Endodermal cell (in vitro differentiated cells): ENCODE measurements around the gene VKORC1L1. TPM values are rescaled to one million over a fixed set of nuclear protein-coding genes. Genes with fewer than 3 reads are reported as not detected.

Experiments
- DNase-seq: peaks from one replicate; pipeline ENCODE4 v3.0.0-alpha.2; 2017
- H3K27ac ChIP-seq: 2 replicates; pipeline ENCODE4 v1.5.1; 2013; ENCODE audit warnings: mild to moderate bottlenecking, low read depth, low read length, moderate library complexity
- H3K27me3 ChIP-seq: 2 replicates; pipeline ENCODE4 v1.6.1; 2013; ENCODE audit warnings: mild to moderate bottlenecking, low read length, moderate library complexity; ENCODE audit not compliant: insufficient read depth, control insufficient read depth, poor library complexity, severe bottlenecking
- H3K36me3 ChIP-seq: 2 replicates; pipeline ENCODE4 v1.7.0; 2013; ENCODE audit warnings: mild to moderate bottlenecking, low read length, moderate library complexity; ENCODE audit not compliant: control insufficient read depth, insufficient read depth
- H3K4me1 ChIP-seq: one replicate; pipeline ENCODE4 v1.7.0; 2013; ENCODE audit warnings: low read length; ENCODE audit not compliant: control insufficient read depth, insufficient read depth
- H3K4me3 ChIP-seq: 2 replicates; pipeline ENCODE4 v1.5.1; 2013; ENCODE audit warnings: mild to moderate bottlenecking, low read length, moderate library complexity
- H3K9ac ChIP-seq: 2 replicates; pipeline ENCODE4 v1.6.1; 2013; ENCODE audit warnings: mild to moderate bottlenecking, low read length, moderate library complexity; ENCODE audit not compliant: poor library complexity, severe bottlenecking; ENCODE audit errors: extremely low read depth
- H3K9me3 ChIP-seq: 2 replicates; pipeline ENCODE4 v1.6.1; 2013; ENCODE audit warnings: mild to moderate bottlenecking, low read length, moderate library complexity; ENCODE audit not compliant: control insufficient read depth
- H3K27ac Mint-ChIP-seq: 2 replicates; pipeline ENCODE4 v1.8.0; 2020; ENCODE audit warnings: mixed read lengths
- H3K27me3 Mint-ChIP-seq: 2 replicates; pipeline ENCODE4 v1.8.0; 2021; ENCODE audit warnings: mild to moderate bottlenecking, mixed read lengths; ENCODE audit not compliant: insufficient read depth
- H3K36me3 Mint-ChIP-seq: 2 replicates; pipeline ENCODE4 v1.8.0; 2020; ENCODE audit warnings: low read depth, mixed read lengths
- H3K4me1 Mint-ChIP-seq: 2 replicates; pipeline ENCODE4 v1.8.0; 2020; ENCODE audit warnings: mixed read lengths
- H3K4me3 Mint-ChIP-seq: 2 replicates; pipeline ENCODE4 v1.8.0; 2020; ENCODE audit warnings: mild to moderate bottlenecking, moderate library complexity, mixed read lengths
- H3K9me3 Mint-ChIP-seq: 2 replicates; pipeline ENCODE4 v1.8.0; 2020; ENCODE audit warnings: mild to moderate bottlenecking, mixed read lengths
- WGBS, 2 experiments: methylation state at CpG; one replicate each; pipeline versions ENCODE4 v1.1.5 to v1.1.7; 2013; ENCODE audit warnings: missing lambda C conversion rate in 2 of 2, mixed read lengths in 1 of 2; ENCODE audit not compliant: insufficient coverage in 1 of 2, insufficient read length in 1 of 2; 5-methylcytosine and 5-hydroxymethylcytosine counted together
- total RNA-seq, 2 donors: library from RNA; stranded (reverse); fragmentation: NEBNext Ultra II Directional in 1 of 2; extraction: Animal tissue kit (Norgen Biotek cat#: 25700) in 1 of 2; gene quantifications; 2 replicates in 1 of 2; 3 replicates in 1 of 2; pipeline ENCODE4 v1.2.1, GENCODE V29; 2021
- TF ChIP-seq, protein P1 (sequence below): fragments of 200-600 bp; sonication (generic); conservative IDR thresholded peaks from 2 replicates; pipeline ENCODE4 v1.5.0; 2021; ENCODE audit warnings: antibody characterized with exemption, mild to moderate bottlenecking

VKORC1L1 gene
- total RNA-seq, 2 donors from 2014 or later, result 20.7 to 24.7 TPM

DNA sequence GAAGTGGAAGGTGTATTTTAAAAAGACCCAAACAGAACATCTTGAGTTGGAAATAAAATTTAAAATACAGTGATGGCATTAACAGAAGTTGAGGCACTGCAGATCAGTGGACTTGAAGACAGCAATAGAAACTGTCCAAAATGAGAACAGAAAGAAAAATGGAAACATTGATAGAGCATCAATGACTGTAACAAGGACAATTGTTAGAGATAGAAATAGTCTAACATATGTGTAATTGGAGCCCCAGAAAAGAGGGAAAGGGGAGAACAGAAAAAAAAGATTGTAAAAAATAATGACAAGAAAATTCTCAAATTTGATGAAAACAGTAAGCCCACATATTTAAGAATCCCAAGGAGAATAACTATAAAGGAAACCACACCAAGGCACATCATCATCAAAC, 29.4 kb downstream of the VKORC1L1 start:
- no peak overlapping the region for H3K4me3 Mint-ChIP-seq
- H3K27ac Mint-ChIP-seq, result no peak overlapping the region
- H3K9me3 ChIP-seq, result peaks cover 12% of the 10 kb centered on the region
- peaks cover 6% of the 10 kb centered on the region for H3K36me3 ChIP-seq
- H3K27me3 ChIP-seq, result no peaks in the 10 kb centered on the region
- H3K27me3 Mint-ChIP-seq, result no peaks in the 10 kb centered on the region
- peaks cover 39% of the 10 kb centered on the region for H3K36me3 Mint-ChIP-seq
- no peak for DNase-seq
- H3K27ac ChIP-seq, result no peak overlapping the region
- H3K4me1 ChIP-seq, result no peaks in the 10 kb centered on the region
- H3K9ac ChIP-seq, result no peak overlapping the region
- TF ChIP-seq, protein P1, sequence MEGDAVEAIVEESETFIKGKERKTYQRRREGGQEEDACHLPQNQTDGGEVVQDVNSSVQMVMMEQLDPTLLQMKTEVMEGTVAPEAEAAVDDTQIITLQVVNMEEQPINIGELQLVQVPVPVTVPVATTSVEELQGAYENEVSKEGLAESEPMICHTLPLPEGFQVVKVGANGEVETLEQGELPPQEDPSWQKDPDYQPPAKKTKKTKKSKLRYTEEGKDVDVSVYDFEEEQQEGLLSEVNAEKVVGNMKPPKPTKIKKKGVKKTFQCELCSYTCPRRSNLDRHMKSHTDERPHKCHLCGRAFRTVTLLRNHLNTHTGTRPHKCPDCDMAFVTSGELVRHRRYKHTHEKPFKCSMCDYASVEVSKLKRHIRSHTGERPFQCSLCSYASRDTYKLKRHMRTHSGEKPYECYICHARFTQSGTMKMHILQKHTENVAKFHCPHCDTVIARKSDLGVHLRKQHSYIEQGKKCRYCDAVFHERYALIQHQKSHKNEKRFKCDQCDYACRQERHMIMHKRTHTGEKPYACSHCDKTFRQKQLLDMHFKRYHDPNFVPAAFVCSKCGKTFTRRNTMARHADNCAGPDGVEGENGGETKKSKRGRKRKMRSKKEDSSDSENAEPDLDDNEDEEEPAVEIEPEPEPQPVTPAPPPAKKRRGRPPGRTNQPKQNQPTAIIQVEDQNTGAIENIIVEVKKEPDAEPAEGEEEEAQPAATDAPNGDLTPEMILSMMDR, result no peak
- no peak overlapping the region for H3K4me3 ChIP-seq
- peaks cover under 1% of the 10 kb centered on the region for H3K4me1 Mint-ChIP-seq
- H3K9me3 Mint-ChIP-seq, result peaks cover 30% of the 10 kb centered on the region

DNA sequence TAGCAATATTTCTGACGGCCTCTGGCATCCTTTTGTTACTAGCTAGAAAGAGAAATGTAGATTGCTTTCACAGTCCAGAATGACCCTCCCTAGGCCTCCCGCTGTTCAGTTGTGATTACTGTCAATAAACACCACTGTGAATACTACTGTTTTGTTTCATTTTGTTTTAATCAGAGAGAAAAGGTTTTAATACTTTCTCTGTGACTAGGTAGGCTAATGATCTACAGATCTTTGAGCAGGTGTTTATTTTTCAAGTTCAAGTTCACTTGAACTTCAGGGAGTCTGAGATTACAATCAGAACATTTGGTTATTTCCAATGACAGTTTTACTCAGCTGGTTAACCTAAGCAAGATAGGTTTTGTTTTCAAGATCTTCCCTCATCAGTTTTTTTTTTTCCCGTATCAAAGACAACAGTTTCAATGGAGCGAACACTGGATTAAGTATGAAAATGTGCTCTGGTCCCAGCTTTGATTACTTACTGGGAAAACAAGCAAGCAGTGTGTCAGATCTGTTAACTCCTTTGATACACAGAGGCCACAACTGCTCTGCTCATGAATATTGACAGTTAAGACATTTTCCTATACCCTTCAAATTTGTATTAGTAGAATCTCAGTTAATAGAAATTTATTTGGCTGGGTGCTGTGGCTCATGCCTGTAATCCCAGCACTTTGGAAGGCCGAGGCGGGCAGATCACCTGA, 34.8 kb downstream of the VKORC1L1 start:
- H3K9me3 Mint-ChIP-seq, result peaks cover 15% of the 10 kb centered on the region
- Histone ChIP-seq H3K36me3 (peaks cover 6% of the 10 kb centered on the region), H3K9me3 (peaks cover 6% of the 10 kb centered on the region), H3K4me3 (no peak overlapping the region), H3K4me1 (no peaks in the 10 kb centered on the region), H3K27ac (no peak overlapping the region), H3K27me3 (no peaks in the 10 kb centered on the region), H3K9ac (no peak overlapping the region)
- peak; percentile 55 for DNase-seq
- TF ChIP-seq, protein P1, result no peak
- no peak overlapping the region for H3K27ac Mint-ChIP-seq
- H3K4me1 Mint-ChIP-seq, result peaks cover 9% of the 10 kb centered on the region
- H3K4me3 Mint-ChIP-seq, result no peak overlapping the region
- no peaks in the 10 kb centered on the region for H3K27me3 Mint-ChIP-seq
- H3K36me3 Mint-ChIP-seq, result peaks cover 12% of the 10 kb centered on the region
- WGBS, 2 experiments, result 84 to 86% methylated on average over 6 of the region's 6 CpGs

DNA sequence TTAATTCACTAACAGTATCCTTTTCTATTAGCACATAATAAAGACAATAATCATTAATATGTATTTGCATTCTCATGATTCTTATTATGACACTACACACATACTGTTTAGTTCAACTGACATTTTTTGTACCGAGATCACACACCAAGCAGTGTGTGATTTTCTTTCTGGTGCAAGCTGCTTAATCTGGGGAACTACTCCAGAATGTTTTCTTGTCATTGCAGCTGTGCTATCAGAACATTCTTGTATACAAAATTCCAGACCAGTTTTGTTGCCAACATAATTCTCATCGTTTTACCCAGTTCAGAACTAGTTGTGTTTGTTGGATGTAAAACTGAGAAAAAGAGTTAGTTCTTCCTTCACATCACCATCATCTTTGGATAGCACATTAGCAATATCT, 37.4 kb downstream of the VKORC1L1 start:
- Mint-ChIP-seq H3K9me3 (peaks cover 6% of the 10 kb centered on the region), H3K4me3 (no peak overlapping the region), H3K36me3 (peaks cover 9% of the 10 kb centered on the region), H3K27me3 (no peaks in the 10 kb centered on the region), H3K4me1 (peaks cover 9% of the 10 kb centered on the region), H3K27ac (no peak overlapping the region)
- Histone ChIP-seq H3K9ac (no peak overlapping the region), H3K4me3 (no peak overlapping the region), H3K36me3 (no peaks in the 10 kb centered on the region), H3K4me1 (no peaks in the 10 kb centered on the region), H3K27ac (no peak overlapping the region), H3K27me3 (no peaks in the 10 kb centered on the region), H3K9me3 (no peaks in the 10 kb centered on the region)
- TF ChIP-seq, protein P1, result no peak
- WGBS, 2 experiments, result 89 to 94% methylated on average over 1 of the region's 2 CpGs
- DNase-seq, result no peak
